Prostate gland (tissue), 2 donors: ENCODE results near the gene TENT5A.

Experiments used
- POLR2A ChIP-seq: fragments of 450-650 bp; IDR thresholded peaks from one replicate; pipeline ENCODE4 v1.6.1; 2016; ENCODE audit warnings: antibody characterized with exemption, mild to moderate bottlenecking
- POLR2AphosphoS5 ChIP-seq: sonication (generic); formaldehyde crosslinking; IDR thresholded peaks from one replicate; pipeline ENCODE4 v1.6.1; 2017; ENCODE audit warnings: antibody characterized with exemption
- TF ChIP-seq, protein P1 (sequence below), 4 experiments: fragments of 200-600 bp in 2 of 4; fragments of 450-650 bp in 2 of 4; sonication (generic) in 2 of 4; IDR thresholded peaks; 1 replicate in 3 of 4; 2 replicates in 1 of 4; pipeline ENCODE4 v1.5.1; 2016 to 2019; ENCODE audit warnings: antibody characterized with exemption in 4 of 4, mild to moderate bottlenecking in 2 of 4, moderate library complexity in 2 of 4

DNA sequence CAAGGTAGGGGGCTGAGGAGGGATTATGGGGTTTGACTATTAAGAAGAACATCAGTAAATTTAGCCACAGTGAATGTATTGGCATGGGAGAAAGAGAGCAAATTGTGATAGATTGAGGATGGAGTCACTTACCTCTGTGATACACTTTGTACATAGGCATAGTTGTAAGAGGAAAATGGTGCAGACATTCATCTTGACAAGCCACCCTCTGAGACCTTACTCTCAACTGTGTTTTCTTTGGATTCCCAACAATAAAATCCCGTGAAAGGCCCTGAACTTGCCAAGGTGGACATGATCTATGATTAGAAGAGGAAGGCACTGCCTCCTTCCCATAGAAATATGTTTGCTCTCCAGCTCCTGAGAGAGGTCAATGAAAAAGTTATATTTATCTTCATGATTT lies 18.6 kb upstream of the TENT5A start:
- TF ChIP-seq POLR2AphosphoS5 (no peak), POLR2A (no peak)
- TF ChIP-seq, protein P1, sequence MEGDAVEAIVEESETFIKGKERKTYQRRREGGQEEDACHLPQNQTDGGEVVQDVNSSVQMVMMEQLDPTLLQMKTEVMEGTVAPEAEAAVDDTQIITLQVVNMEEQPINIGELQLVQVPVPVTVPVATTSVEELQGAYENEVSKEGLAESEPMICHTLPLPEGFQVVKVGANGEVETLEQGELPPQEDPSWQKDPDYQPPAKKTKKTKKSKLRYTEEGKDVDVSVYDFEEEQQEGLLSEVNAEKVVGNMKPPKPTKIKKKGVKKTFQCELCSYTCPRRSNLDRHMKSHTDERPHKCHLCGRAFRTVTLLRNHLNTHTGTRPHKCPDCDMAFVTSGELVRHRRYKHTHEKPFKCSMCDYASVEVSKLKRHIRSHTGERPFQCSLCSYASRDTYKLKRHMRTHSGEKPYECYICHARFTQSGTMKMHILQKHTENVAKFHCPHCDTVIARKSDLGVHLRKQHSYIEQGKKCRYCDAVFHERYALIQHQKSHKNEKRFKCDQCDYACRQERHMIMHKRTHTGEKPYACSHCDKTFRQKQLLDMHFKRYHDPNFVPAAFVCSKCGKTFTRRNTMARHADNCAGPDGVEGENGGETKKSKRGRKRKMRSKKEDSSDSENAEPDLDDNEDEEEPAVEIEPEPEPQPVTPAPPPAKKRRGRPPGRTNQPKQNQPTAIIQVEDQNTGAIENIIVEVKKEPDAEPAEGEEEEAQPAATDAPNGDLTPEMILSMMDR (IDR thresholded peaks at IDR 0.05) = no peak
